Cardiac muscle cell (in vitro differentiated cells and primary cell): ENCODE data around the gene PBRM1. TPM values are rescaled to one million over a fixed set of nuclear protein-coding genes. Genes with fewer than 3 reads are reported as not detected.
A peak's percentile ranks its signal among the peaks of the same experiment; 100 is the strongest.

ENCODE experiments used
- DNase-seq, 2 donors: peaks; one replicate each; pipeline versions ENCODE4 v3.0.0 to v3.0.0-alpha.2; 2010 to 2017; ENCODE audit warnings: low read depth in 1 of 2, low spot score in 1 of 2
- H3K27ac ChIP-seq: fragments of 200-600 bp; sonication (generic); 2 replicates; pipeline ENCODE4 v1.5.1; 2016
- H3K27me3 ChIP-seq: fragments of 200-600 bp; sonication (generic); 2 replicates; pipeline ENCODE4 v1.6.0; 2016; ENCODE audit warnings: control low read depth
- H3K36me3 ChIP-seq: fragments of 200-600 bp; sonication (generic); 2 replicates; pipeline ENCODE4 v1.5.1; 2016; ENCODE audit warnings: control low read depth
- H3K4me1 ChIP-seq: fragments of 200-600 bp; sonication (generic); 2 replicates; pipeline ENCODE4 v1.8.1; 2017; ENCODE audit warnings: low read depth, mild to moderate bottlenecking, mixed run types
- H3K4me3 ChIP-seq: fragments of 200-600 bp; sonication (generic); 2 replicates; pipeline ENCODE4 v1.5.1; 2016; ENCODE audit warnings: mild to moderate bottlenecking
- H3K9me3 ChIP-seq: fragments of 200-600 bp; sonication (generic); 2 replicates; pipeline ENCODE4 v1.5.1; 2017; ENCODE audit warnings: low read depth, mild to moderate bottlenecking, control low read depth
- polyA plus RNA-seq: library from polyadenylated mRNA; unstranded; fragments of >200 nt; fragmentation: Nextera tagmentation; extraction: Ambion mirVana; gene quantifications from 2 replicates; pipeline ENCODE4 v1.2.1, GENCODE V29; 2016
- total RNA-seq: library from RNA; depleted of rRNA; stranded (reverse); fragments of >200 nt; gene quantifications from 2 replicates; pipeline ENCODE4 v1.2.3, GENCODE V29; 2016
- TF ChIP-seq, protein P1 (sequence below): IDR thresholded peaks from 2 replicates; pipeline ENCODE4 v1.5.1; 2012; ENCODE audit warnings: low read depth, mild to moderate bottlenecking, low read length

PBRM1 gene
- total and polyA plus RNA-seq, 2 experiments from 2014 or later: 64.0 to 76.2 TPM

DNA sequence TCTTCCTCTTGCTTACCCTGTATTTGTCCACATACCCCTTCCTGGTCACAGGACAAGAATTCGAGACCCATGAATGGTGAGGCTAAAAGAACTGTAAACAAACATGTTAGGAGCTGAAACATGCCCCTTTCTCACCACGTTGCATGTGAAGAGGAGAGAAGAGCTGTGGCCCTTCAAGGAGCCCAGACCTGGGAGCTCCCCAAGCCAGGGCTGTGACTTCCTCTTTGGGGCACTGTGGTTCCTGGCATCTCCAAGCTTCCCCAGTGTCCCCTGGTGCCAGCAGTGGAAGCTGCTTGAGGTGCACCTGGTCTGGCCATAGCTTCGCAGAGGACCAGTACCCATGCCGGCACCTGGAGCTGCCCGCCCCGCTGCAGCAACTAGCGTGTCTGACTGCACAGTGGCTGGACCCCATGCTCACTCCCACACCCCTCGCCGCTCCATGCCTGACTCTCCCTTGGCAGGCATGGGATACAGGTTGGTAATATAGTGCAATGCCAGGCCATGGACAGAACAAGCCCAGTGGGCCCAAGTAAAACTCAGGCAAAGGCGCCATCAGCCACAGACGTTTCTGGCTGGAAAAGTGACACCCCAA is 30.1 kb upstream of the PBRM1 start:
- TF ChIP-seq, protein P1, sequence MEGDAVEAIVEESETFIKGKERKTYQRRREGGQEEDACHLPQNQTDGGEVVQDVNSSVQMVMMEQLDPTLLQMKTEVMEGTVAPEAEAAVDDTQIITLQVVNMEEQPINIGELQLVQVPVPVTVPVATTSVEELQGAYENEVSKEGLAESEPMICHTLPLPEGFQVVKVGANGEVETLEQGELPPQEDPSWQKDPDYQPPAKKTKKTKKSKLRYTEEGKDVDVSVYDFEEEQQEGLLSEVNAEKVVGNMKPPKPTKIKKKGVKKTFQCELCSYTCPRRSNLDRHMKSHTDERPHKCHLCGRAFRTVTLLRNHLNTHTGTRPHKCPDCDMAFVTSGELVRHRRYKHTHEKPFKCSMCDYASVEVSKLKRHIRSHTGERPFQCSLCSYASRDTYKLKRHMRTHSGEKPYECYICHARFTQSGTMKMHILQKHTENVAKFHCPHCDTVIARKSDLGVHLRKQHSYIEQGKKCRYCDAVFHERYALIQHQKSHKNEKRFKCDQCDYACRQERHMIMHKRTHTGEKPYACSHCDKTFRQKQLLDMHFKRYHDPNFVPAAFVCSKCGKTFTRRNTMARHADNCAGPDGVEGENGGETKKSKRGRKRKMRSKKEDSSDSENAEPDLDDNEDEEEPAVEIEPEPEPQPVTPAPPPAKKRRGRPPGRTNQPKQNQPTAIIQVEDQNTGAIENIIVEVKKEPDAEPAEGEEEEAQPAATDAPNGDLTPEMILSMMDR: no peak
- Histone ChIP-seq H3K4me1 (no peaks in the 10 kb centered on the region), H3K4me3 (no peak overlapping the region), H3K27me3 (no peaks in the 10 kb centered on the region), H3K27ac (no peak overlapping the region), H3K9me3 (no peaks in the 10 kb centered on the region), H3K36me3 (peaks cover 2% of the 10 kb centered on the region)
- no peak for DNase-seq

DNA sequence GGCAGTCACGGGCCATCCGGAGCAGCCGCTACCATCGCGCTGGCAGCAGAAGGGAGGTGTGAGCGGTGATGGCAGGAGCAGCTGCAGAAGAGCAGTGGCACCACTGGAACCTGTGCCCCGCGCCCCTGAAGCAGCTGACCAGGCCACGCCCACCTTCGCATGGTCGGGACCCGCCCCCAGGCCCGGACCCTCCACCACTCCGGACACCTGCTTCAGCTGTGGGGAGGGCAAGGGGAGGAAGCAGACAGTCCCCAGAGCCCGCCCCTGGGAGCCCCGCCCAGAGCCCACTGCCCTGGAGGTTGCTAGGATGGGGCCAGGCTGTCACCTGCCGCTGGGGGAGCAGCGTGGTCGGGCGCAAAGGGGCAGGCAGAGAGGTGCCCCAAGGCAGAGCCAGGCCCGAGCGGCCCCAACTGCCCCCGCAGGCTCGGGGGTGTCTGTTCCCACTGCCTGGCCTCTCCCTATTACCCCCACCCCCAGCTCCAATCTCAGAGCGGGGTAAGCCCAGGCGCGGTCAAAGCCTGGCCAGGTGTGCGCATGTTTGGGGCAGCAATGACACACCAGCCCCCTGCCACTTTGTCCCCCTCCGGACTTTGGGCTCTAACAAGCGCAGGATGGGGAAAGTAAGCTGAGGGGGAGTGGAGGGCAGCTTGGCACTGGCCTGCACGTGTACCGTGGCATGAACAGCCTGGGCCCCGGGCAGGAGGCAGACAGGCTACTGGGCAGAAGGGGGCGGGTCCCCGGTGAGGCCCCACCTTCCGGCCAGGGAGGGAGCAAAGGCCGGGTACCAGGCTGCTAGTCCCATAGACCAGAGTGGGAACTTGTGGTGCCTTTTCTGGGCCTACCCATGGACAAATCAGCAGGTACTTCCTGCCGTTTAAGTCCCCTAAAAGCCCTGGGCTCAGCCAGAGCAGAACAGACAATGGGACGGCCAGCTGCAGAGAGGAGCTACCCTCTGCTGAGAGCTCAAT is 28.9 kb upstream of the PBRM1 start:
- no peaks in the 10 kb centered on the region for H3K27me3 ChIP-seq
- TF ChIP-seq, protein P1: no peak
- peaks cover 2% of the 10 kb centered on the region for H3K36me3 ChIP-seq
- no peaks in the 10 kb centered on the region for H3K4me1 ChIP-seq
- H3K4me3 ChIP-seq: peak overlapping the region; percentile 22
- H3K9me3 ChIP-seq: no peaks in the 10 kb centered on the region
- H3K27ac ChIP-seq: no peak overlapping the region
- peak in 1 of 2 donors; percentile 48 for DNase-seq

DNA sequence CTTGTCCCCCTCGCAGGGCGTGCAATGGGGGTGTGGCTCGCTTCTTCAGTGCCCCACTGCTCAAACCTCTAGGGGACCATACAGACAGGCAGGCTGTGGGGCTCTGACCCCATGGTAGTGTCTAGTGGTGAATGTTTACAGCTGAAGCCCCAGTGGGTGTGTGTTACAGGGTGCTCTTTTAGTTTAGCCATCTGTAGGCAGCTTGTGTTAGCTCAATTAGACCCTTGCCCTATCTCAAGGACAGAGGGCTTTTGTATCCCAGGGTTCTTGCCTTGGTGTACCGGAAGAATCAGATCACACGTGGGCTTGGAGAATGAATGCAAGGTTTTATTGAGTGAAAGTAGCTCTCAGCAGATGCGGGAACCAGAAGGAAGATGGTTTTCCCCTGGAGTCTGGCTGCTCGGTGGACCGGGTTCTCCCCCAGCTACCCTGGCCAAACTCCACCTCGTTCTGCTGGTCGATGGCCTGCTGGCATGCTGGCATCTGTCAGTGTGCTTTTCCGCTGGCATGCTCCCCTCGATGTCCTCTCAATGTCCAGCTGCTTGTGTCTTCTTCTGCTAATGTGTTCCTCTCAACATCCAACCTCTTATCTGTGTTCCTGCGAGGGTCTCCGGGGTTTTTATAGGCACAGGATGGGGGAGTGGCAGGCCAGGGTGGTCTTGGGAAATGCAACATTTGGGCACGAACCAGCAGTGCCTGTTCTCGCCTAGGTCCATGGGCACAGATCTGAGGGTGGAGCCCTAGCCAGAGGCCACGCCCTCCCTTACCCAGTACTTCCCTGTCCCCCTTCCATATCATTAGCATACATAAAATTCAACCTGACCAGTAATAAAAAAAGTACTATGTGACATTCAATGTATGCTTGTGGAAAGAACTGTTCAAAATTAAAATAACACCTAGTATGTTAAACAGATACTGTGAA is 26.8 kb upstream of the PBRM1 start:
- no peaks in the 10 kb centered on the region for H3K27me3 ChIP-seq
- TF ChIP-seq, protein P1: no peak
- H3K27ac ChIP-seq: no peak overlapping the region
- H3K4me3 ChIP-seq: no peak overlapping the region
- peaks cover 10% of the 10 kb centered on the region for H3K36me3 ChIP-seq
- no peak for DNase-seq
- no peaks in the 10 kb centered on the region for H3K4me1 ChIP-seq
- H3K9me3 ChIP-seq: no peaks in the 10 kb centered on the region

DNA sequence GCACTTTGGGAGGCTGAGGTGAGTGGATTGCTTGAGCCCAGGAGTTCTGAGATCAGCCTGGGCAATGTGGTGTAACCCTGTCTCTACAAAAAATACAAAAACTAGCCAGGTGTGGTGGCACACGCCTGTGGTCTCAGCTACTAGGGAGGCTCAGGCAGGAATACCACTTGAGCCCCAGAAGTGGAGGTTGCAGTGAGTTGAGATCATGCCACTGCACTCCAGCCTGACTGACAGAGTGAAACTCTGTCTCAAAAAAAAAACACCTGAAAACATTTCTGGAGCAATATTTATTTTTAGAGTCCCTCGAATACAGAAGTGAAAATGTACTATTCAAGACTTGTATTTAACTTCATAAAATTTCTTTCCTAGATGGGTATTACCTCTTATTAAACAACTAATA is 24.8 kb upstream of the PBRM1 start:
- H3K4me1 ChIP-seq: peaks cover 6% of the 10 kb centered on the region
- no peak overlapping the region for H3K27ac ChIP-seq
- H3K27me3 ChIP-seq: no peaks in the 10 kb centered on the region
- H3K36me3 ChIP-seq: peaks cover 10% of the 10 kb centered on the region
- no peaks in the 10 kb centered on the region for H3K9me3 ChIP-seq
- no peak overlapping the region for H3K4me3 ChIP-seq
- TF ChIP-seq, protein P1: no peak
- no peak for DNase-seq

DNA sequence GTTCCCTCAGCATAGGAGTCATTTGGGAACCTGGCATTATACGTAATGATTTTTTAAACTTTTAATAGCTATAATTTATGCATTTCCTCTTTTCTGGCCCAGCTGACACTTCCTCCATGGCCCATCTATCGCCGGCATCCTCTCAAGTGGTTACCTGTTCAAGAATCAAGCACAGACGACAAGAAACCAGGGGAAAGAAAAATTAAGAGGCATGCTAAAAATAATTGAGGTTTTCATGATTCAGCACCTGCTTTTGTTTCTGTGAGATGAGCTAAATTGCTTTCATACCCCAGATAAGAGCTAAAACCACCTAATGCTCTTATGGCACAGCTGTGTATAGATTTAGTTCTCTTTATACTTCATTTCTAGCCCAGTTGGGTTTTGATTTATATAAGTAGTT is 21.9 kb upstream of the PBRM1 start:
- TF ChIP-seq, protein P1: no peak
- DNase-seq: no peak
- peaks cover 7% of the 10 kb centered on the region for H3K36me3 ChIP-seq
- no peaks in the 10 kb centered on the region for H3K9me3 ChIP-seq
- peaks cover 6% of the 10 kb centered on the region for H3K4me1 ChIP-seq
- no peak overlapping the region for H3K27ac ChIP-seq
- H3K4me3 ChIP-seq: no peak overlapping the region
- H3K27me3 ChIP-seq: no peaks in the 10 kb centered on the region
